ENCODE data around the gene SLC13A3.

Gene SLC13A3

GRCh38 chr20:46601603-46602122 is 49.6 kb downstream of the SLC13A3 start:
- no peak for DNase-seq

GRCh38 chr20:46600286-46600752 is 50.9 kb downstream of the SLC13A3 start:
- DNase-seq: no peak

GRCh38 chr20:46599227-46599987 is 51.9 kb downstream of the SLC13A3 start:
- DNase-seq: no peak

GRCh38 chr20:46595933-46596332 is 55.3 kb downstream of the SLC13A3 start:
- DNase-seq: no peak

GRCh38 chr20:46594725-46595124 is 56.5 kb downstream of the SLC13A3 start:
- no peak for DNase-seq

- no peak for DNase-seq
Observed at GRCh38 chr20:46592580-46593362, 58.5 kb downstream of the SLC13A3 start.

- no peak for DNase-seq
Observed at GRCh38 chr20:46590443-46590842, 60.8 kb downstream of the SLC13A3 start.

GRCh38 chr20:46588532-46589511 is 62.4 kb downstream of the SLC13A3 start:
- no peak for DNase-seq

GRCh38 chr20:46587986-46588385 is 63.3 kb downstream of the SLC13A3 start:
- DNase-seq: no peak

GRCh38 chr20:46586724-46587123 is 64.5 kb downstream of the SLC13A3 start:
- DNase-seq: no peak

- no peak for DNase-seq
Observed at GRCh38 chr20:46584508-46584907, 66.8 kb downstream of the SLC13A3 start.

GRCh38 chr20:46583411-46584214 is 67.6 kb downstream of the SLC13A3 start:
- no peak for DNase-seq

GRCh38 chr20:46582648-46583047 is 68.6 kb downstream of the SLC13A3 start:
- no peak for DNase-seq

- no peak for DNase-seq
Observed at GRCh38 chr20:46581391-46581790, 69.9 kb downstream of the SLC13A3 start.

GRCh38 chr20:46580613-46581205 is 70.5 kb downstream of the SLC13A3 start:
- DNase-seq: no peak

GRCh38 chr20:46578745-46579144 is 72.5 kb downstream of the SLC13A3 start:
- no peak for DNase-seq

- DNase-seq: no peak
Observed at GRCh38 chr20:46576774-46577395, 74.4 kb downstream of the SLC13A3 start.

GRCh38 chr20:46575937-46576461 is 75.3 kb downstream of the SLC13A3 start:
- DNase-seq: no peak

- DNase-seq: no peak
Observed at GRCh38 chr20:46575394-46575793, 75.9 kb downstream of the SLC13A3 start.

- DNase-seq: no peak
Observed at GRCh38 chr20:46573788-46574584, 77.3 kb downstream of the SLC13A3 start.
